MM.1S (cell line): ENCODE data around the gene MAD2L1BP.

Experiments
- DNase-seq: peaks from one replicate; pipeline ENCODE4 v3.0.0-alpha.2; 2015
- H2AFZ ChIP-seq: fragments of 300-600 bp; sonication (generic); 2 replicates; pipeline ENCODE4 v1.6.0; 2016; ENCODE audit warnings: antibody characterized with exemption, low read length
- H3F3A ChIP-seq: fragments of 300-600 bp; sonication (generic); 2 replicates; pipeline ENCODE4 v1.6.1; 2016; ENCODE audit warnings: mild to moderate bottlenecking, antibody characterized with exemption, low read length, moderate library complexity, mixed read lengths; ENCODE audit not compliant: insufficient read depth
- H3K27ac ChIP-seq: fragments of 300-600 bp; sonication (generic); 2 replicates; pipeline ENCODE4 v1.5.1; 2016; ENCODE audit warnings: mild to moderate bottlenecking, low read length
- H3K27me3 ChIP-seq: fragments of 300-600 bp; sonication (generic); replicated peaks from 2 replicates; pipeline ENCODE4 v1.6.0; 2016; ENCODE audit warnings: low read length; ENCODE audit not compliant: insufficient read depth
- H3K36me3 ChIP-seq: fragments of 300-600 bp; sonication (generic); replicated peaks from 2 replicates; pipeline ENCODE4 v1.6.1; 2016; ENCODE audit warnings: mild to moderate bottlenecking, low read length, mixed read lengths; ENCODE audit not compliant: insufficient read depth
- H3K4me1 ChIP-seq: fragments of 300-600 bp; sonication (generic); 2 replicates; pipeline ENCODE4 v1.6.1; 2016; ENCODE audit warnings: low read length, mixed read lengths
- H3K4me2 ChIP-seq: fragments of 300-600 bp; sonication (generic); 2 replicates; pipeline ENCODE4 v1.6.0; 2016; ENCODE audit warnings: low read depth, low read length
- H3K4me3 ChIP-seq: fragments of 300-600 bp; sonication (generic); 2 replicates; pipeline ENCODE4 v1.5.1; 2016; ENCODE audit warnings: low read length, mixed read lengths
- H3K79me2 ChIP-seq: fragments of 300-600 bp; sonication (generic); 2 replicates; pipeline ENCODE4 v1.6.1; 2016; ENCODE audit warnings: mixed run types, low read length, mixed read lengths
- H3K9ac ChIP-seq: fragments of 300-600 bp; sonication (generic); 2 replicates; pipeline ENCODE4 v1.6.1; 2016; ENCODE audit warnings: low read length, mixed read lengths
- H3K9me2 ChIP-seq: fragments of 300-600 bp; sonication (generic); replicated peaks from 2 replicates; pipeline ENCODE4 v1.6.1; 2016; ENCODE audit warnings: mild to moderate bottlenecking, low read length, mixed read lengths; ENCODE audit not compliant: insufficient read depth
- H3K9me3 ChIP-seq: fragments of 300-600 bp; sonication (generic); replicated peaks from 2 replicates; pipeline ENCODE4 v1.6.1; 2016; ENCODE audit warnings: mild to moderate bottlenecking, low read length, mixed read lengths; ENCODE audit not compliant: insufficient read depth
- H4K20me1 ChIP-seq: fragments of 300-600 bp; sonication (generic); 2 replicates; pipeline ENCODE4 v1.6.1; 2016; ENCODE audit warnings: mild to moderate bottlenecking, low read length, moderate library complexity, mixed read lengths; ENCODE audit not compliant: insufficient read depth
- EZH2 ChIP-seq: fragments of 300-600 bp; sonication (generic); optimal IDR thresholded peaks from 2 replicates; pipeline ENCODE3; 2017; ENCODE audit warnings: low read depth, mild to moderate bottlenecking, antibody characterized with exemption, low read length, mixed read lengths
- EZH2phosphoT487 ChIP-seq: fragments of 300-600 bp; sonication (generic); IDR thresholded peaks from 2 replicates; pipeline ENCODE4 v1.6.1; 2018; ENCODE audit warnings: antibody characterized with exemption, low read length
- TF ChIP-seq, protein P1 (sequence below): fragments of 300-600 bp; sonication (generic); IDR thresholded peaks from 2 replicates; pipeline ENCODE4 v1.5.1; 2016; ENCODE audit warnings: antibody characterized with exemption, low read length, mixed read lengths

The MAD2L1BP gene

DNA sequence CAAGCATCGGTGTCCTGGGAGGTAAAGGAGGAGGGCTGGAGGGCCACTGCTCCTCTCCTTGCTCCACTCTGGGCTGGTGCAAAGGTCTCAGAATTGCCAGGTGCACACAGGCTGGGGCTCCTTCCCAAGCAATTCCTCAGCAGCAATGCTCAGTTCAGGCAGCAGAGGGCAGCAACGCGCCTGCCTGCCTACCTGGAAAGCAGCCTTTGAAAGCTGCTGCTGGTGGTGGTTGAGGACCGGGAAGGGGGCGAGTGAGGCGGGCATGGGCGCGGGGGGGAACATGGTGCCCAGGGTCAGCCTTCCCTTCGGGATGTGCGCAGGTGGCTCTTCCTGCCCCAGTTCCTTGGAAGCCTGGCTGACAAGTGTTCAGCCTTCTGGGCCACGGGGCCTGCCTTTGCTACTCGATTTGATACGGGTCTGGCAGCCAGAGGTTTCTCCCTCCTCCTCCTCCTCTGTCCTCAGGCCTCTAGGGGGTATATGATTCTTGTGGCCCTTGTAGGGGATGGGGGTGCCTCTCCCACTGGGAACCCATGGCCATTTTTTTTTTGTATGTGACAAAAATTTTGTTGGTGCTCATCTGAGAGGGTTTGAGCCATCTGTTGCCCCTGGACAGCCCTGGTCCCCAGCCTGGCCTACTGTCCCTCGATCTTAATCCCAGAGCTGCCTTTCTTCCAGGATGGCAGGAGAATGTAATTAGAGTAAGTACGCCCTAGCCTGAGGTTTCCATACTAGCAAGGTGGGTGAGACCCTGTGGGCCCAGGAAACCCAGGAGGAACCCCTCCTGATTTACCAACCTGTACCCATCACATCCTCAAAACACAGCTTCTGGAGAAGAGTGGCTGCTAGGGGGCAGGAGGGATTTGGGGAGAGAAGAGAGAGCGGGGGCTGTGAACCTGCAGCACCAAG is 31.9 kb downstream of the MAD2L1BP start:
- Histone ChIP-seq H3K79me2 (no peaks in the 10 kb centered on the region), H3K4me2 (peak overlapping the region; percentile 44; the same call in 1 of the 2 replicates), H3K9me3 (no peaks in the 10 kb centered on the region), H2AFZ (no peak overlapping the region), H3K4me1 (peaks cover 49% of the 10 kb centered on the region), H3K27me3 (no peaks in the 10 kb centered on the region), H3K27ac (no peak overlapping the region), H3K9me2 (no peaks in the 10 kb centered on the region), H3K36me3 (no peaks in the 10 kb centered on the region), H3F3A (peaks cover 9% of the 10 kb centered on the region; the same call in 1 of the 2 replicates), H3K9ac (no peak overlapping the region), H3K4me3 (no peak overlapping the region), H4K20me1 (no peaks in the 10 kb centered on the region)
- TF ChIP-seq EZH2, result no peak
- TF ChIP-seq, protein P1, sequence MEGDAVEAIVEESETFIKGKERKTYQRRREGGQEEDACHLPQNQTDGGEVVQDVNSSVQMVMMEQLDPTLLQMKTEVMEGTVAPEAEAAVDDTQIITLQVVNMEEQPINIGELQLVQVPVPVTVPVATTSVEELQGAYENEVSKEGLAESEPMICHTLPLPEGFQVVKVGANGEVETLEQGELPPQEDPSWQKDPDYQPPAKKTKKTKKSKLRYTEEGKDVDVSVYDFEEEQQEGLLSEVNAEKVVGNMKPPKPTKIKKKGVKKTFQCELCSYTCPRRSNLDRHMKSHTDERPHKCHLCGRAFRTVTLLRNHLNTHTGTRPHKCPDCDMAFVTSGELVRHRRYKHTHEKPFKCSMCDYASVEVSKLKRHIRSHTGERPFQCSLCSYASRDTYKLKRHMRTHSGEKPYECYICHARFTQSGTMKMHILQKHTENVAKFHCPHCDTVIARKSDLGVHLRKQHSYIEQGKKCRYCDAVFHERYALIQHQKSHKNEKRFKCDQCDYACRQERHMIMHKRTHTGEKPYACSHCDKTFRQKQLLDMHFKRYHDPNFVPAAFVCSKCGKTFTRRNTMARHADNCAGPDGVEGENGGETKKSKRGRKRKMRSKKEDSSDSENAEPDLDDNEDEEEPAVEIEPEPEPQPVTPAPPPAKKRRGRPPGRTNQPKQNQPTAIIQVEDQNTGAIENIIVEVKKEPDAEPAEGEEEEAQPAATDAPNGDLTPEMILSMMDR, result peak; percentile 95
- peak; percentile 75 for DNase-seq

DNA sequence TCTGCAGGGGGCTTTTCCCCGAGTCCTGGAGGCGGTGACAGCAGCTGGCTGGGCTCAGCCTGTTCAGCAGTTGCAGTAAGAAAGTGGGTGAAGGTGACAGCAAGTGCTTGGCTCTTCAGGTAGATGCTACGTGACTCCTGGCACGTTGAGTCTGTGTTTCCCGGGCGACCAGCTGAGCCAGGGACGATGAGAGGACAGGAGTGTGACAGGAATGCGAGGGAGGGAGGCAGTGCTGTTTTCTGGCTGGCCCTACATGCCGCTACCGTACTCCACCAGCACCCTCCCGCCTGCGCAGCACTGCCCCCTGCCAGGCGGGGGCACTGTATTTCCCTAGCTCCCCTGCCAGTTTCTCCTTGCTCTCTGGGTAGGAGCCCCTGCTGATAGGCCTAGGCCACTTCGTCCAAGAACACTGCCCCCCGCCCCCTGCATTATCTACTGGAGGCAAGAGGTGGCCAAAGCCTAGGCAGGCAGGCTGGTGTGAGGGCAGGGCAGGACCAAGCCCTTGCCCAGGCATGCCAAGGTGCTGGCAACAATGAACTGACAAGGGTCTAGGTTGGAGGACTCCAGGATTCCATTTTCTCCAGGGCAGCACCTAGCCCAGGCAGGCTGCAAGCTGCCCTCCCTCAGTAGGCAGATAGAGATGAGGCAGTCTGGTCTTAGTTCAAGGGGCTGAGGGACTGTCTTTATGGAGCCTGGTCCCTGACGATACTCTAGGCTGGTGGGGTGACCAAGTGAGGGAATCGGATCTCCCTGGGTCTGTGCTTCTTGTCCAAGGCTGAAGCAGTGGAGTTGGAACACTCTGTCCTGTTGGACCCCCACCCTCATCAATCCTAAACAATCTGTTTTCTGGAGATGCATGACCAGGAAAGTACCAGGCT is 32.8 kb downstream of the MAD2L1BP start:
- Histone ChIP-seq H3K4me2 (no peak overlapping the region), H3K27me3 (no peaks in the 10 kb centered on the region), H3K36me3 (no peaks in the 10 kb centered on the region), H3K4me3 (no peak overlapping the region), H3K9me3 (no peaks in the 10 kb centered on the region), H3K79me2 (no peaks in the 10 kb centered on the region), H3F3A (peaks cover 9% of the 10 kb centered on the region; the same call in 1 of the 2 replicates), H3K4me1 (peaks cover 49% of the 10 kb centered on the region), H3K9me2 (no peaks in the 10 kb centered on the region), H2AFZ (no peak overlapping the region), H3K9ac (no peak overlapping the region), H3K27ac (no peak overlapping the region), H4K20me1 (no peaks in the 10 kb centered on the region)
- no peak for DNase-seq
- TF ChIP-seq EZH2phosphoT487 (no peak), EZH2 (no peak)
- TF ChIP-seq, protein P1, result peak; percentile 36

DNA sequence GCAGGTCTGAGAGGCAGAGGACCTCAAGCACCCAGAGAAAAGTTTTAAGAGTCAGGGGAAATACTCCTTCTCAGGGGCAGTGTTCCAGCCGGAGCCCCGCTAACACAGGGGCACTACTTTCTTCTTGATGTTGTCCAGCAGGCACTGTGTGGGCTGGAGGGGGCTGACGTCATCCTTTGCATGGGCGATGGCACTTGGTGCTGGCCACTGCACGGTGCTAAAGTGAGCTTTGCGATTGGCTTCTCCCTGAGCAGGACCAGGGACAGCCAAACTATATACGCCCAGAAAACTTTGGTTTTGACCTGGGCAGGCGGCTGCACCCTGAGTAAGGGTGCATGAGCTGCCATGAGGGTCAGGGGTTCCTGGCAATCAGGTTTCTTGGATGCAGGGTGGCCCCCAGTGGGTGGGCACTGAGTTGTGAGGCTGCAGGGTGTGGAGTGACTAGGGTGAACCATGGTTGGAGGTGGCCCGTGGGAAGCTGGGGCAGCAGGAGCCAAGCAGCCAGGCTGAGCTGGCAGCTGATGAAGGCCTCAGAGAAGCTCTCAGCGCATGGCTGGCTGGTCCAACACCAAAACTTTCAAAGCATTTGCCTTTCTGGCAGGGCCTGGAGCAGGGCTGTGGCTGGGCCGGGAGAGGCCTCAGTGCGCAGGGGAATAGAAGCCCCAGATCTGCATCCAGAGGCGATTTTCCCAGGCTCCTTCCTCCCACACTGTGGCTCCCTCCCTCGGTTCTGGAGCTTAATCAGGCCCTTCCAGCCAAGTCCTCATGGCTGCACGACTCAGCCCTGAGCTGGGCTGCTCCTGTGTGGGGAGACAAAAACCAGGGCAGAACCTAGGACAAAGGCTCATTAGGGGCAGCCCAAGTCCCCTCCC is 33.6 kb downstream of the MAD2L1BP start:
- peak overlapping the region; percentile 66 for H3K27ac ChIP-seq
- H3K9me2 ChIP-seq, result no peaks in the 10 kb centered on the region
- H3K4me3 ChIP-seq, result no peak overlapping the region
- H3K9me3 ChIP-seq, result no peaks in the 10 kb centered on the region
- peaks cover 9% of the 10 kb centered on the region; the same call in 1 of the 2 replicates for H3F3A ChIP-seq
- no peak overlapping the region for H2AFZ ChIP-seq
- no peaks in the 10 kb centered on the region for H4K20me1 ChIP-seq
- TF ChIP-seq EZH2phosphoT487 (no peak), EZH2 (no peak)
- TF ChIP-seq, protein P1, result no peak
- H3K79me2 ChIP-seq, result no peaks in the 10 kb centered on the region
- H3K9ac ChIP-seq, result no peak overlapping the region; the same call in 1 of the 2 replicates
- H3K4me2 ChIP-seq, result peak overlapping the region; percentile 47; the same call in 1 of the 2 replicates
- H3K36me3 ChIP-seq, result no peaks in the 10 kb centered on the region
- no peaks in the 10 kb centered on the region for H3K27me3 ChIP-seq
- peaks cover 49% of the 10 kb centered on the region for H3K4me1 ChIP-seq
- DNase-seq, result no peak
